ENCODE results near the gene TTI1. TPM values are rescaled to one million over a fixed set of nuclear protein-coding genes. Genes with fewer than 3 reads are reported as not detected.

The TTI1 gene
- total and polyA plus RNA-seq, 9 of the 15 experiments (the other 6 are each of a cell fraction or from before 2014, with no cell fraction given), result 9.8 to 55.1 (median 39.4) TPM

- TF ChIP-seq SMC3 (conservative IDR thresholded peaks at IDR 0.05; ENCODE audit: insufficient read depth, low read depth, low read length) (peak; percentile 82), POLR3G (IDR thresholded peaks at IDR 0.05; ENCODE audit: extremely low read depth, insufficient read length, insufficient replicate concordance) (no peak), ZNF449 (CRISPR knock-in tag; IDR thresholded peaks at IDR 0.05) (no peak), ZZZ3 (IDR thresholded peaks at IDR 0.05) (no peak), PRPF4 (IDR thresholded peaks at IDR 0.05; ENCODE audit: insufficient read depth, low read depth, low read length, poor library complexity, severe bottlenecking) (no peak), RAD21 (CRISPR knock-in tag; conservative IDR thresholded peaks at IDR 0.05 in 1 of 2, IDR thresholded peaks at IDR 0.05 in 1 of 2) (peak; percentile 82 to 90), CBFB (CRISPR knock-in tag; IDR thresholded peaks at IDR 0.05) (no peak), YY1 (IDR thresholded peaks at IDR 0.05; ENCODE audit: borderline replicate concordance in 1 of 3, control insufficient read depth in 1 of 3, extremely low read depth in 1 of 3, insufficient read depth in 3 of 3, insufficient read length in 1 of 3, insufficient replicate concordance in 2 of 3, low read depth in 1 of 3, low read length in 2 of 3) (no peak), ZNF41 (CRISPR knock-in tag; conservative IDR thresholded peaks at IDR 0.05) (no peak), PPARD (CRISPR knock-in tag; IDR thresholded peaks at IDR 0.05) (no peak), ZNF253 (CRISPR knock-in tag; conservative IDR thresholded peaks at IDR 0.05) (no peak), ZKSCAN1 (IDR thresholded peaks at IDR 0.05; ENCODE audit: low read depth, low read length) (no peak), IFI16 (CRISPR knock-in tag; IDR thresholded peaks at IDR 0.05) (no peak), CEBPZ (IDR thresholded peaks at IDR 0.05; ENCODE audit: borderline replicate concordance, low read depth, low read length) (no peak), CTCFL (IDR thresholded peaks at IDR 0.05; ENCODE audit: borderline replicate concordance, insufficient read depth, low read depth, low read length, poor library complexity, severe bottlenecking) (peak; percentile 86)
These were observed 24.2 kb upstream of the TTI1 start (continued) for GRCh38 chr20:38057351-38057972.
